ENCODE results near the gene LRIG3.

LRIG3 gene

GRCh38 chr12:58939399-58940100, 19.2 kb upstream of the LRIG3 start:
- H3K4me1 Mint-ChIP-seq, result no peaks in the 10 kb centered on the region
- H3K27ac Mint-ChIP-seq, result no peak overlapping the region
- H3K36me3 Mint-ChIP-seq, result no peaks in the 10 kb centered on the region
- H3K9me3 Mint-ChIP-seq, result no peaks in the 10 kb centered on the region
- no peaks in the 10 kb centered on the region for H3K27me3 Mint-ChIP-seq
- H3K4me3 Mint-ChIP-seq, result no peak overlapping the region

- H3K27me3 Mint-ChIP-seq, result no peaks in the 10 kb centered on the region
- no peaks in the 10 kb centered on the region for H3K4me1 Mint-ChIP-seq
- no peak overlapping the region for H3K27ac Mint-ChIP-seq
- no peaks in the 10 kb centered on the region for H3K36me3 Mint-ChIP-seq
- no peaks in the 10 kb centered on the region for H3K9me3 Mint-ChIP-seq
- H3K4me3 Mint-ChIP-seq, result no peak overlapping the region
Observed at GRCh38 chr12:58938440-58938839, 18.1 kb upstream of the LRIG3 start.

GRCh38 chr12:58934528-58934927, 14.2 kb upstream of the LRIG3 start:
- Mint-ChIP-seq H3K27me3 (no peaks in the 10 kb centered on the region), H3K9me3 (no peaks in the 10 kb centered on the region), H3K27ac (no peak overlapping the region), H3K4me3 (no peak overlapping the region), H3K36me3 (no peaks in the 10 kb centered on the region), H3K4me1 (no peaks in the 10 kb centered on the region)

GRCh38 chr12:58932806-58933681, 12.7 kb upstream of the LRIG3 start:
- Mint-ChIP-seq H3K9me3 (no peaks in the 10 kb centered on the region), H3K4me3 (no peak overlapping the region), H3K27me3 (no peaks in the 10 kb centered on the region), H3K4me1 (no peaks in the 10 kb centered on the region), H3K36me3 (no peaks in the 10 kb centered on the region), H3K27ac (no peak overlapping the region)

- no peak overlapping the region for H3K27ac Mint-ChIP-seq
Observed at GRCh38 chr12:58931518-58931917, 11.2 kb upstream of the LRIG3 start.

GRCh38 chr12:58930770-58931324, 10.5 kb upstream of the LRIG3 start:
- Mint-ChIP-seq H3K4me3 (no peak overlapping the region), H3K4me1 (no peaks in the 10 kb centered on the region), H3K36me3 (no peaks in the 10 kb centered on the region), H3K27ac (no peak overlapping the region), H3K27me3 (no peaks in the 10 kb centered on the region), H3K9me3 (no peaks in the 10 kb centered on the region)

More at GRCh38 chr12:58931518-58931917, 11.2 kb upstream of the LRIG3 start:
- H3K9me3 Mint-ChIP-seq, result no peaks in the 10 kb centered on the region
- no peaks in the 10 kb centered on the region for H3K27me3 Mint-ChIP-seq
- no peaks in the 10 kb centered on the region for H3K36me3 Mint-ChIP-seq
- no peaks in the 10 kb centered on the region for H3K4me1 Mint-ChIP-seq
- no peak overlapping the region for H3K4me3 Mint-ChIP-seq

- Mint-ChIP-seq H3K4me1 (no peaks in the 10 kb centered on the region), H3K27me3 (peaks cover 3% of the 10 kb centered on the region), H3K9me3 (no peaks in the 10 kb centered on the region), H3K36me3 (no peaks in the 10 kb centered on the region), H3K27ac (no peak overlapping the region), H3K4me3 (no peak overlapping the region)
Observed at GRCh38 chr12:58927120-58927519, 6.8 kb upstream of the LRIG3 start.

GRCh38 chr12:58926586-58926985, 6.3 kb upstream of the LRIG3 start:
- H3K9me3 Mint-ChIP-seq, result no peaks in the 10 kb centered on the region
- H3K27me3 Mint-ChIP-seq, result peaks cover 3% of the 10 kb centered on the region
- H3K4me1 Mint-ChIP-seq, result no peaks in the 10 kb centered on the region
- no peak overlapping the region for H3K27ac Mint-ChIP-seq
- no peaks in the 10 kb centered on the region for H3K36me3 Mint-ChIP-seq
- no peak overlapping the region for H3K4me3 Mint-ChIP-seq

- H3K9me3 Mint-ChIP-seq, result no peaks in the 10 kb centered on the region
- H3K27ac Mint-ChIP-seq, result no peak overlapping the region
- no peaks in the 10 kb centered on the region for H3K4me1 Mint-ChIP-seq
- no peak overlapping the region for H3K4me3 Mint-ChIP-seq
- H3K36me3 Mint-ChIP-seq, result no peaks in the 10 kb centered on the region
- H3K27me3 Mint-ChIP-seq, result peaks cover 6% of the 10 kb centered on the region
Observed at GRCh38 chr12:58925751-58926150, 5.4 kb upstream of the LRIG3 start.

- H3K9me3 Mint-ChIP-seq, result no peaks in the 10 kb centered on the region
- H3K27ac Mint-ChIP-seq, result no peak overlapping the region
- H3K4me3 Mint-ChIP-seq, result no peak overlapping the region
- no peaks in the 10 kb centered on the region for H3K36me3 Mint-ChIP-seq
- peaks cover 9% of the 10 kb centered on the region for H3K27me3 Mint-ChIP-seq
- no peaks in the 10 kb centered on the region for H3K4me1 Mint-ChIP-seq
Observed at GRCh38 chr12:58925111-58925611, 4.9 kb upstream of the LRIG3 start.

GRCh38 chr12:58924652-58925051, 4.3 kb upstream of the LRIG3 start:
- Mint-ChIP-seq H3K9me3 (no peaks in the 10 kb centered on the region), H3K36me3 (no peaks in the 10 kb centered on the region), H3K27ac (no peak overlapping the region), H3K27me3 (peaks cover 9% of the 10 kb centered on the region), H3K4me1 (no peaks in the 10 kb centered on the region), H3K4me3 (no peak overlapping the region)

GRCh38 chr12:58923781-58924180, 3.5 kb upstream of the LRIG3 start:
- peaks cover 14% of the 10 kb centered on the region for H3K27me3 Mint-ChIP-seq
- no peaks in the 10 kb centered on the region for H3K36me3 Mint-ChIP-seq
- H3K4me1 Mint-ChIP-seq, result no peaks in the 10 kb centered on the region
- no peaks in the 10 kb centered on the region for H3K9me3 Mint-ChIP-seq
- H3K4me3 Mint-ChIP-seq, result no peak overlapping the region
- no peak overlapping the region for H3K27ac Mint-ChIP-seq

GRCh38 chr12:58922849-58923248, 2.5 kb upstream of the LRIG3 start:
- no peaks in the 10 kb centered on the region for H3K9me3 Mint-ChIP-seq
- H3K27ac Mint-ChIP-seq, result no peak overlapping the region
- H3K4me1 Mint-ChIP-seq, result no peaks in the 10 kb centered on the region
- H3K36me3 Mint-ChIP-seq, result no peaks in the 10 kb centered on the region
- H3K27me3 Mint-ChIP-seq, result peaks cover 20% of the 10 kb centered on the region
- no peak overlapping the region for H3K4me3 Mint-ChIP-seq

- Mint-ChIP-seq H3K9me3 (no peaks in the 10 kb centered on the region), H3K4me3 (no peak overlapping the region), H3K27ac (no peak overlapping the region), H3K27me3 (peaks cover 23% of the 10 kb centered on the region), H3K4me1 (no peaks in the 10 kb centered on the region), H3K36me3 (no peaks in the 10 kb centered on the region)
Observed at GRCh38 chr12:58920961-58921861, 907 bp upstream of the LRIG3 start.

Measured in activated naive CD4-positive, alpha-beta T cell treated with anti-CD3 and anti-CD28 coated beads, Interleukin-2, amount 50 U/mL, for 24 hours (primary cell).